ENCODE data around the gene ZNF646.

DNA sequence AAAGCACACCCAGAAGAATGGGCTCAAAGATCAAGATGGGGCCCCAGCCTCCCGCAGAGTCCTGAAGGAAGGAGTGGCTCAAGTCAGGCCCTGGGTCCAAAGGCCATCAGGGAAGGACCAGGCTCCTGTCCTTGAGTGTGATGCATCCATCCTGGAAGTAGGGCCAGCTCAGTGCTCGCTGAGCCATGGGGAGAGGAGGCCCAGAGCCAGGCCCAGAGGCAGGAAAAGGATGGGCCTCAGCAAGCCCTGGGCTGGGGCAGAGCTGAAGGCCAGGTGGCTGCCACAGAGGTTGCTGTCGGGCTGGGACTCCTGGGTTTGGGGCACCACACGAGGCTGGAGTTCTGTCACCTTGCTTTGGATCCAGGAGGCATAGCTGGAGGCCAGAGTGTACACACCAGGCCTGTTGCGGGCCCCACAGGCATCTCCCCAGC lies 57.6 kb downstream of the ZNF646 start:
- TF ChIP-seq, protein P1, sequence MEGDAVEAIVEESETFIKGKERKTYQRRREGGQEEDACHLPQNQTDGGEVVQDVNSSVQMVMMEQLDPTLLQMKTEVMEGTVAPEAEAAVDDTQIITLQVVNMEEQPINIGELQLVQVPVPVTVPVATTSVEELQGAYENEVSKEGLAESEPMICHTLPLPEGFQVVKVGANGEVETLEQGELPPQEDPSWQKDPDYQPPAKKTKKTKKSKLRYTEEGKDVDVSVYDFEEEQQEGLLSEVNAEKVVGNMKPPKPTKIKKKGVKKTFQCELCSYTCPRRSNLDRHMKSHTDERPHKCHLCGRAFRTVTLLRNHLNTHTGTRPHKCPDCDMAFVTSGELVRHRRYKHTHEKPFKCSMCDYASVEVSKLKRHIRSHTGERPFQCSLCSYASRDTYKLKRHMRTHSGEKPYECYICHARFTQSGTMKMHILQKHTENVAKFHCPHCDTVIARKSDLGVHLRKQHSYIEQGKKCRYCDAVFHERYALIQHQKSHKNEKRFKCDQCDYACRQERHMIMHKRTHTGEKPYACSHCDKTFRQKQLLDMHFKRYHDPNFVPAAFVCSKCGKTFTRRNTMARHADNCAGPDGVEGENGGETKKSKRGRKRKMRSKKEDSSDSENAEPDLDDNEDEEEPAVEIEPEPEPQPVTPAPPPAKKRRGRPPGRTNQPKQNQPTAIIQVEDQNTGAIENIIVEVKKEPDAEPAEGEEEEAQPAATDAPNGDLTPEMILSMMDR (IDR thresholded peaks at IDR 0.05): no peak
- TF ChIP-seq POLR2A (IDR thresholded peaks at IDR 0.05): no peak

Measured in body of pancreas (tissue), 4 donors.